ENCODE measurements around the gene PPP1R13L. TPM values are rescaled to one million over a fixed set of nuclear protein-coding genes. Genes with fewer than 3 reads are reported as not detected.
A peak's percentile ranks its signal among the peaks of the same experiment; 100 is the strongest.

The PPP1R13L gene
- total RNA-seq, 1 experiment from 2014 or later = 27.5 TPM

- Mint-ChIP-seq H3K27me3 (ENCODE audit: low read depth) (peaks cover 15% of the 10 kb centered on the region), H3K36me3 (no peaks in the 10 kb centered on the region), H3K4me3 (no peak overlapping the region), H3K4me1 (peaks cover 2% of the 10 kb centered on the region; the same call in 1 of the 2 replicates), H3K27ac (no peak overlapping the region), H3K9me3 (no peaks in the 10 kb centered on the region)
- peak; percentile 41 for DNase-seq (ENCODE audit: low spot score)
- TF ChIP-seq ZNF121 (CRISPR knock-in tag; IDR thresholded peaks at IDR 0.05) = 0 out of 2 replicates have a peak, but pooled peaks have one; percentile 4
- TF ChIP-seq MLX (CRISPR knock-in tag; IDR thresholded peaks at IDR 0.05) = no peak
- TF ChIP-seq ZNF396 (CRISPR knock-in tag; IDR thresholded peaks at IDR 0.05; ENCODE audit: borderline replicate concordance) = no peak
- ChIA-PET CTCF (no interaction called here), POLR2A (interaction anchor here (0.7 kb wide), 1 partner anchor 61 kb away, joined by 3 read pairs; no protein-coding TSS in a partner anchor)
- peak; percentile 60 for ATAC-seq
Observed at GRCh38 chr19:45340899-45341453, 63.9 kb downstream of the PPP1R13L start.

- ChIA-PET POLR2A (interaction anchor here (0.7 kb wide), 1 partner anchor 62 kb away, joined by 3 read pairs; no protein-coding TSS in a partner anchor), CTCF (interaction anchor here (0.7 kb wide), 1 partner anchor 153 kb away, joined by 3 read pairs; no protein-coding TSS in a partner anchor)
- TF ChIP-seq RORB (CRISPR knock-in tag; IDR thresholded peaks at IDR 0.05) (no peak), CBFB (CRISPR knock-in tag; IDR thresholded peaks at IDR 0.05; ENCODE audit: low read depth) (no peak), ZNF425 (CRISPR knock-in tag; conservative IDR thresholded peaks at IDR 0.05) (no peak), NR1H2 (CRISPR knock-in tag; IDR thresholded peaks at IDR 0.05) (no peak), KAT7 (CRISPR knock-in tag; IDR thresholded peaks at IDR 0.05; ENCODE audit: borderline replicate concordance) (no peak), SP1 (CRISPR knock-in tag; conservative IDR thresholded peaks at IDR 0.05) (peak; percentile 85), TCF7 (CRISPR knock-in tag; IDR thresholded peaks at IDR 0.05; ENCODE audit: low read depth) (no peak), AFF4 (CRISPR knock-in tag; IDR thresholded peaks at IDR 0.05; ENCODE audit: borderline replicate concordance) (no peak), HMGXB4 (CRISPR knock-in tag; IDR thresholded peaks at IDR 0.05) (0 out of 2 replicates have a peak, but pooled peaks have one; percentile 39), E2F5 (CRISPR knock-in tag; IDR thresholded peaks at IDR 0.05) (0 out of 2 replicates have a peak, but pooled peaks have one; percentile 41), ZNF423 (CRISPR knock-in tag; IDR thresholded peaks at IDR 0.05) (peak; percentile 24; the same call in 1 of the 2 replicates), CDX4 (CRISPR knock-in tag; IDR thresholded peaks at IDR 0.05; ENCODE audit: borderline replicate concordance) (no peak)
- ATAC-seq (peak; percentile 55), DNase-seq (ENCODE audit: low spot score) (peak; percentile 66)
- Mint-ChIP-seq H3K4me1 (peaks cover 2% of the 10 kb centered on the region; the same call in 1 of the 2 replicates), H3K4me3 (peak within 1 kb of the TSS; percentile 63), H3K36me3 (no peaks in the 10 kb centered on the region), H3K27ac (no peak within 1 kb of the TSS), H3K27me3 (ENCODE audit: low read depth) (peaks cover 15% of the 10 kb centered on the region), H3K9me3 (no peaks in the 10 kb centered on the region)
Observed at GRCh38 chr19:45340232-45340898, 64.5 kb downstream of the PPP1R13L start, which contains the start of gene KLC3. Gene KLC3, plus strand, starts transcription at chr19:45340750. Its CDS starts 4,792 bp downstream, at chr19:45345542.

Measured in WTC11 (cell line).